Left cardiac atrium (tissue), 4 donors: ENCODE measurements around the gene ZNF546. TPM values are rescaled to one million over a fixed set of nuclear protein-coding genes. Genes with fewer than 3 reads are reported as not detected.
"Not testable (repeated sequence)": the region's sequence is repeated elsewhere in the genome, so short reads cannot be mapped to it uniquely, and the experiment has no call there.

ENCODE experiments used
- ATAC-seq, 2 donors: fragments of 200-7000 bp; cut with Tn5 transposase; one replicate each; pipeline ENCODE4 v1.9.1; 2020; ENCODE audit warnings: mild to moderate bottlenecking in 2 of 2, moderate library complexity in 2 of 2
- DNase-seq: peaks from one replicate; pipeline ENCODE4 v3.0.0-alpha.2; 2020
- intact Hi-C, 2 donors: fragments of 100-400 bp; cut with DNase I; formaldehyde crosslinking; loops; one replicate each; pipeline versions ENCODE4 v1.14.1 to v1.15.1; 2022 to 2023
- total RNA-seq, 2 donors: library from RNA; stranded (reverse); fragmentation: NEBNext Ultra II Directional; extraction: Animal tissue kit (Norgen Biotek cat#: 25700); gene quantifications; one replicate each; pipeline ENCODE4 v1.2.1, GENCODE V29; 2021
- donor health status: DM: no; HTN: yes; CAD: no.
- donor health status: DM: no; HTN: yes; CAD: no; lungs with severe emphysema.
- donor health status: DM: yes; HTN: yes; CAD: no.
- donor health status: Dilated cardiomyopathy.

The ZNF546 gene
- total RNA-seq, 2 donors from 2014 or later: 5.3 to 6.8 TPM

DNA sequence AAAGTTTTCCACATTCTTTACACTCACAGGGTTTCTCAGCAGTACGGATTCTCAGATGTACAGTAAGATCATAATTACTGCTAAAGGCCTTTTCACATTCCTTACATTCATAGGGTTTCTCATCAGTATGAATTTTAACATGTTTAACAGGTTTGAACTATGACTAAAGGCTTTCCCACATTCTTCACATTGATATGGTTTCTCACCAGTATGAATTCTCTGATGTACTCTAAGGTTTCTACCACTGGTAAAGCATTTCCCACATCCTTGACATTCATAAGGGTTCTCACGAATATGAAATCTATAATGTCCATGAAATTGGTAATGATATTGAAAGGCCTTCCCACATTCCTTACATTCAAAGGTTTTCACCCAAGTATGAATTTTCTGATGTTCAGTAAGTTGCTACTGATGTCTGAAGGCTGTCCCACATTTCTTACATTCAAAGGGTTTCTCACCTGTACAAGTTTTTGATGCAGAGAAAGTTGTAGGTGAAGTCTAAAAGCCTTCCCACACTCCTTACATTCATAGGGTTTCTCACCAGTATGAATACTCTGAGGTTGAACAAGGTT, 37.2 kb downstream of the ZNF546 start:
- no peak for ATAC-seq
- no peak for DNase-seq
- intact Hi-C loops: no loop called here

- DNase-seq: no peak
- intact Hi-C loops: no loop called here
- no peak for ATAC-seq
Measured at GRCh38 chr19:40035996-40036395, 39.1 kb downstream of the ZNF546 start.

GRCh38 chr19:40038047-40038446, 41.2 kb downstream of the ZNF546 start:
- intact Hi-C loops, DNase-seq, ATAC-seq: not testable (repeated sequence)

DNA sequence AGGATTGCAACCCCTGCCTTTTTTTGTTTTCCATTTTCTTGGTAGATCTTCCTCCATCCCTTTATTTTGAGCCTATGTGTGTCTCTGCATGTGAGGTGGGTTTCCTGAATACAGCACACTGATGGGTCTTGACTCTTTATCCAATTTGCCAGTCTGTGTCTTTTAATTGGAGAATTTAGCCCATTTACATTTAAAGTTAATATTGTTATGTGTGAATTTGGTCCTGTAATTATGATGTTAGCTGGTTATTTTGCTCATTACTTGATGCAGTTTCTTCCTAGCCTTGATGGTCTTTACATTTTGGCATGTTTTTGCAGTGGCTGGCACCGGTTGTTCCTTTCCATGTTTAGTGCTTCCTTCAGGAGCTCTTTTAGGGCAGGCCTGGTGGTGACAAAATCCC, 44.9 kb downstream of the ZNF546 start:
- DNase-seq, intact Hi-C loops, ATAC-seq: not testable (repeated sequence)

GRCh38 chr19:40053491-40053890, 56.6 kb downstream of the ZNF546 start:
- DNase-seq (no peak), ATAC-seq (no peak)
- intact Hi-C loops: no loop called here

DNA sequence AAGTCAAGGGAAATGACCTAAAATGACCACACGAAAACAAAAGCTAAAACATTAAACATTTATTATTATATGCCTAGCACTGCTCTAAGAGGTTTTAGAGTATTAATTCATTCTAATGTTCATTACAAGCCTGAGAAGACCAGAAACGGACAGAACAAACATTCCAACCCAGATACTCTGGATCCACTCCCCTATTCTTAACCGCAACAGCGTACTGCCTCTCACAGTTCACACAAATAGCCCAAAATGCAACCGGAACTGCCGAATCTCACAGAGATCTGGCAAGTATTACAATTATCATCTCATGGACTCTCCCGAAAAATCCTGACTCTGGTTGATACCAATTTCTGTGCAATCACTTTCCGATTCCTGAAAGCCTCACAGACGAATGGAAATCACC, 57.8 kb downstream of the ZNF546 start:
- intact Hi-C loops: no loop called here
- ATAC-seq (no peak), DNase-seq (no peak)

DNA sequence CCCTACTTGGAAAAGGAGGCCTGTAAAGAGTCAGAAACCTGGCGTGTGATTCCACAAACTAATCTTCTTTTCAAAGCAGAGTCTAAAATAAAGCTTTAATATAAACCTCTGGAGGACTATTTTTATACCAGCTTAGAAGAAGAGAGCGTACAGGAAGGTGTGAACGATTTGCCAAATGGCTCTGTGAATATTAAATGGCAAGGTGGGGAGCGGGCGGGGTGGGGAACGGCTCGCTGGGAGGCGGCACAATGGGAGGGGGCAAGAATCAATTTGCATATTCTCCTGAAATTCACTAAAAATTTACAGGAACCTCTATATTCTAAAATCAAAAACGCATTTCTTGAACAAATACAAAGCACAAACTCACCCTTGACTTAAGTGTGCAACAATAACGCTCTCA, 58.2 kb downstream of the ZNF546 start:
- intact Hi-C loops: no loop called here
- no peak for ATAC-seq

GRCh38 chr19:40055832-40056504, 59.1 kb downstream of the ZNF546 start, which contains the start of gene ZNF780B:
Gene ZNF780B, minus strand, starts transcription at chr19:40056231. Its CDS starts 5,899 bp downstream, at chr19:40050332.
- peak; percentile 70 for DNase-seq
- peak; percentile 96 to 98 for ATAC-seq
- intact Hi-C loops: no loop called here

More for the DNA sequence above, 58.2 kb downstream of the ZNF546 start:
- DNase-seq: no peak

- intact Hi-C loops: no loop called here
- no peak for ATAC-seq
- DNase-seq: no peak
Measured at GRCh38 chr19:40056505-40056904, 59.6 kb downstream of the ZNF546 start.

GRCh38 chr19:40057166-40057565, 60.3 kb downstream of the ZNF546 start:
- DNase-seq: no peak
- no peak for ATAC-seq
- intact Hi-C loops: no loop called here

DNA sequence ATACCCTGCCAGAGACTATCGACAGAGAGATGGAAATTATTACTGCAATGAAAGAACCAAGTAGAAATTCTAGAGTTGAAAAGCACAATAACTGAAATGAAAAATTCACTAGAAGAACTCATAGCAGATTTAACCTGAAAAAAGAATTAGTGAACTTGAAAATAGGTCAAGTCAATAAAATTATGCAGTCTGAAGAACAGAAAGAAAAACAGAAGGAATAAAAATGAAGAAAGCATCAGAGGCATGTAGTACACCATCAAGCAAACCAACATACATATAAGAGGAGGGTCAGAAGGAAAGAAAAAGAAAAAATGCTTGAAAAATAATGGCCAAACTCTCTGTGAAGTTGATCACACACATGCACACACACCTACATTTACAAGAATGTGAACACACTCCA, 62.8 kb downstream of the ZNF546 start:
- ATAC-seq (no peak), DNase-seq (no peak)
- intact Hi-C loops: no loop called here

DNA sequence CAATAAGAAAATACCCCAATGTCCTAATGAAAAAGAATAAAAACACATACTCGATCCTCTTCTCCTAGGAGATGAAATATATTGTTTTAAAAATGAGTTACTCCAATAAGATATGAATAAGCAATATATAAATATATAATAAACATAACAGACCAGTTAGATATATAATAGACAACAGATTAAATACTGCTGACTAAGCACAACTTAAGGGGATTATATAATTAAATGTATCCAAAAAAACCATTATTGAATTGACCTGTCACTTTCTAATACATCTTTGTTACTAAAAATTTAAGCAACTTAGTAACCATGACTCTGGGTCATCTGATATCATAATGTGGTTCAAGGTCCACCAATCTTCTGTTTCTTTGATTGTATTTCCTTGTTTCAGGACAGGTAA, 73.2 kb downstream of the ZNF546 start:
- DNase-seq: no peak
- intact Hi-C loops: no loop called here
- no peak for ATAC-seq

Other genes starting within 250 kb of the ZNF546 start
- gene LEUTX, start 218.2 kb upstream of the ZNF546 start, total RNA-seq: not detected
- 10 to 100 TPM in 1 of 2 donors, 1 to 10 TPM in 1; 7.0 to 14.7 TPM for gene DYRK1B, start 162.9 kb upstream of the ZNF546 start, total RNA-seq
- gene FBL, start 150.7 kb upstream of the ZNF546 start, total RNA-seq: 10 to 100 TPM; 67.7 to 87.7 TPM
- 10 to 100 TPM; 11.8 to 20.6 TPM for gene FCGBP, start 62.4 kb upstream of the ZNF546 start, total RNA-seq
- gene PSMC4, start 25.9 kb upstream of the ZNF546 start, total RNA-seq: 10 to 100 TPM; 62.3 to 79.1 TPM
- 10 to 100 TPM; 27.6 to 28.3 TPM for gene ZNF780B, start 59.2 kb downstream of the ZNF546 start, total RNA-seq
- 10 to 100 TPM; 10.5 to 13.0 TPM for gene ZNF780A, start 93.9 kb downstream of the ZNF546 start, total RNA-seq
- gene MAP3K10, start 194.4 kb downstream of the ZNF546 start, total RNA-seq: 10 to 100 TPM; 17.3 to 19.9 TPM
- gene TTC9B, start 221.3 kb downstream of the ZNF546 start, total RNA-seq: not detected
- under 1 TPM; 0.15 to 0.31 TPM for gene CCNP, start 229.6 kb downstream of the ZNF546 start, total RNA-seq